Neuronal stem cell (in vitro differentiated cells): ENCODE data around the gene ABCG8.

Experiments used
- DNase-seq: peaks from one replicate; pipeline ENCODE4 v3.0.0-alpha.2; 2013; ENCODE audit warnings: low spot score
- H2AFZ ChIP-seq: one replicate; pipeline ENCODE4 v1.6.1; 2013; ENCODE audit warnings: mild to moderate bottlenecking, low read length, inconsistent platforms
- H2AK5ac ChIP-seq: 2 replicates; pipeline ENCODE4 v1.6.1; 2013; ENCODE audit warnings: low read depth, mild to moderate bottlenecking, inconsistent platforms, low read length, moderate library complexity, mixed read lengths
- H2BK120ac ChIP-seq: 2 replicates; pipeline ENCODE4 v1.6.1; 2013; ENCODE audit warnings: low read depth, mild to moderate bottlenecking, inconsistent platforms, low read length, moderate library complexity, mixed read lengths
- H2BK12ac ChIP-seq: one replicate; pipeline ENCODE4 v1.6.1; 2013; ENCODE audit warnings: low read length, inconsistent platforms
- H2BK15ac ChIP-seq: 2 replicates; pipeline ENCODE4 v1.6.1; 2013; ENCODE audit warnings: mild to moderate bottlenecking, low read length, inconsistent platforms, mixed read lengths
- H2BK5ac ChIP-seq: one replicate; pipeline ENCODE4 v1.6.1; 2013; ENCODE audit warnings: inconsistent platforms, mild to moderate bottlenecking, low read length, moderate library complexity
- H3K14ac ChIP-seq: one replicate; pipeline ENCODE4 v1.6.1; 2013; ENCODE audit warnings: low read length, inconsistent platforms
- H3K18ac ChIP-seq: 2 replicates; pipeline ENCODE4 v1.6.1; 2013; ENCODE audit warnings: low read length, inconsistent platforms
- H3K23ac ChIP-seq: 2 replicates; pipeline ENCODE4 v1.6.1; 2013; ENCODE audit warnings: low read depth, mild to moderate bottlenecking, mixed read lengths, low read length, inconsistent platforms; ENCODE audit not compliant: poor library complexity
- H3K27ac ChIP-seq: replicated peaks from 3 replicates; pipeline ENCODE4 v1.5.1; 2013; ENCODE audit warnings: low read length, inconsistent platforms
- H3K27me3 ChIP-seq, 3 experiments: 2 replicates each; pipeline ENCODE4 v1.6.1; 2013; ENCODE audit warnings: low read length in 3 of 3, mild to moderate bottlenecking in 2 of 3, inconsistent platforms in 1 of 3, low read depth in 1 of 3, mixed read lengths in 1 of 3, moderate library complexity in 1 of 3; ENCODE audit not compliant: control insufficient read depth in 3 of 3, insufficient read depth in 3 of 3
- H3K36me3 ChIP-seq, 2 donors: replicated peaks in 1 of 2; 2 replicates each; pipeline ENCODE4 v1.6.1; 2013; ENCODE audit warnings: low read length in 2 of 2; ENCODE audit not compliant: control insufficient read depth in 2 of 2, insufficient read depth in 2 of 2
- H3K4ac ChIP-seq: 2 replicates; pipeline ENCODE4 v1.6.1; 2013; ENCODE audit warnings: inconsistent platforms, mild to moderate bottlenecking, low read length, moderate library complexity
- H3K4me1 ChIP-seq, 2 donors: 1 replicate in 1 of 2; 2 replicates in 1 of 2; pipeline ENCODE4 v1.6.1; 2013; ENCODE audit warnings: low read length in 2 of 2, low read depth in 1 of 2; ENCODE audit not compliant: control insufficient read depth in 2 of 2, insufficient read depth in 1 of 2
- H3K4me2 ChIP-seq: one replicate; pipeline ENCODE4 v1.6.1; 2013; ENCODE audit warnings: mild to moderate bottlenecking, low read length, inconsistent platforms; ENCODE audit not compliant: insufficient read depth, poor library complexity, severe bottlenecking
- H3K4me3 ChIP-seq, 2 donors: 2 replicates each; pipeline ENCODE4 v1.5.1; 2013; ENCODE audit warnings: low read length in 2 of 2, mild to moderate bottlenecking in 2 of 2, inconsistent platforms in 1 of 2, moderate library complexity in 1 of 2
- H3K79me1 ChIP-seq: one replicate; pipeline ENCODE4 v1.6.1; 2013; ENCODE audit warnings: low read depth, mild to moderate bottlenecking, inconsistent platforms, low read length, moderate library complexity
- H3K9ac ChIP-seq: one replicate; pipeline ENCODE4 v1.6.1; 2013; ENCODE audit warnings: mild to moderate bottlenecking, low read depth, low read length, inconsistent platforms; ENCODE audit not compliant: poor library complexity
- H3K9me3 ChIP-seq, 2 donors: replicated peaks in 1 of 2; 2 replicates each; pipeline versions ENCODE3 to v1.6.1; 2013; ENCODE audit warnings: low read length in 2 of 2, mild to moderate bottlenecking in 2 of 2, inconsistent platforms in 1 of 2, low read depth in 1 of 2, mixed read lengths in 1 of 2, moderate library complexity in 1 of 2; ENCODE audit not compliant: control insufficient read depth in 2 of 2, insufficient read depth in 1 of 2
- H4K8ac ChIP-seq: one replicate; pipeline ENCODE4 v1.6.1; 2013; ENCODE audit warnings: low read depth, mild to moderate bottlenecking, inconsistent platforms, low read length, moderate library complexity
- H4K91ac ChIP-seq: one replicate; pipeline ENCODE4 v1.6.1; 2013; ENCODE audit warnings: low read length, low read depth, mild to moderate bottlenecking, inconsistent platforms; ENCODE audit not compliant: poor library complexity
- WGBS, 2 donors: extraction: QIAGEN DNeasy Blood & Tissue Kit; methylation state at CpG; one replicate each; pipeline ENCODE4 v1.1.7; 2013; ENCODE audit warnings: missing lambda C conversion rate in 2 of 2, mixed read lengths in 1 of 2; ENCODE audit not compliant: insufficient read length in 2 of 2, insufficient replicate concordance in 1 of 2; ENCODE audit errors: extremely low coverage in 2 of 2; 5-methylcytosine and 5-hydroxymethylcytosine counted together

The ABCG8 gene

DNA sequence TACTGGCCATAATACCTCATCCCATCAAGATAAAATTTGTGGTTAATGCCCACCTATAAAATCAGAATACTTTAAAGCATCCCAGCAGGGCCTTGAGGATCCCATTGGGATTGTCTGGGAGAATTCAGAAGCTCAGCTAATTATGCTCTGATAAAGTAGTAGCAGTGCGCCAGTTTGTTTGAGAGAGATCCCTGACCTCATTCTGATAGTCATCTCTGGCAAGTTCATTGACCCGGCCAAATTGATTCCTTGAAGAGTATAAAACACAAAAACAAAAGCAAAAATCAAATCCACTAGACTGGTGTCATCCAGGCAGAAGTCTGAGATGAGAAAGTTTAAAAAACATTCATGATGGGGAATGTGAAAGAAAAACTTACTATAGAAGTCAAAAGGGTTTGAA lies 14.3 kb upstream of the ABCG8 start:
- no peak overlapping the region for H3K4me3 ChIP-seq
- WGBS, 2 donors = no CpG with 5 or more reads among the region's 2 CpGs

DNA sequence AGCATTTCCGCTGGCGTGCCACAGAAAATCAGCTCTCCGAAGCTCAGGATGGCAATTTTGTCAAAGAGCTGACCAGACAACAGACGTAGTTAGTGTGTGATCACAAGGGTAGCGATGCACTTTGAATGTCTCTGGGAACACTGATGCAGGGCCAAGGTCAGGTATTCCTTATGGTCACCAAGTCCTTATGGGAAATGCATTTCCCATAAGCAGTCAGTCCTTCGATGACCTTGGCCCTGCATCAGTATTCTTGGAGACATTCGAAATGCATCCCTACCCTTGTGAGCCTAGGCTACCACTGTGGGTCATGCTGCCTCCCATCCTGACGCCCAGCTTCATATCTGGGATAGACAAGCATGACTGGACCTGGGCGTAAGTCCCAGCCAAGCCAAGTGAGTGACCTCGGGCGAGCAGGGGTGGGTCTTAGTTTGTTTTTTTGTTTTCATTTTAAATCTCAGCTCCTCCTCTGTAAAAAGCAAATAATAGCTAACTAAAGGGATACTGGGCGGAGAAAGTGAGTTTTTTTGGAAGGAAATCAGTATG lies 13.7 kb upstream of the ABCG8 start:
- no peaks in the 10 kb centered on the region for H3K36me3 ChIP-seq
- no peak overlapping the region for H3K4me2 ChIP-seq
- H3K9me3 ChIP-seq = no peaks in the 10 kb centered on the region
- no peak overlapping the region for H2BK15ac ChIP-seq
- no peak overlapping the region for H3K18ac ChIP-seq
- WGBS, 2 donors = no CpG with 5 or more reads among the region's 12 CpGs
- no peak overlapping the region for H3K4ac ChIP-seq
- H3K14ac ChIP-seq = no peak overlapping the region
- peaks cover 0 to 3% (median 0%) of the 10 kb centered on the region in 3 experiments for H3K27me3 ChIP-seq
- no peak for DNase-seq
- no peak overlapping the region for H2BK5ac ChIP-seq
- H2AK5ac ChIP-seq = no peak overlapping the region
- no peak overlapping the region for H4K91ac ChIP-seq
- no peak overlapping the region for H3K9ac ChIP-seq
- H3K4me1 ChIP-seq = no peaks in the 10 kb centered on the region
- H2AFZ ChIP-seq = no peak overlapping the region
- H3K27ac ChIP-seq = no peak overlapping the region
- no peak overlapping the region for H2BK12ac ChIP-seq
- H2BK120ac ChIP-seq = no peak overlapping the region
- H3K4me3 ChIP-seq = no peak overlapping the region
- no peaks in the 10 kb centered on the region for H3K79me1 ChIP-seq
- no peak overlapping the region for H3K23ac ChIP-seq
- H4K8ac ChIP-seq = no peak overlapping the region

More for the DNA sequence above, 14.3 kb upstream of the ABCG8 start:
- Histone ChIP-seq H2AFZ (no peak overlapping the region), H3K79me1 (no peaks in the 10 kb centered on the region), H2BK15ac (no peak overlapping the region), H2BK12ac (no peak overlapping the region), H3K9ac (no peak overlapping the region), H3K27ac (no peak overlapping the region), H2AK5ac (no peak overlapping the region), H3K4ac (no peak overlapping the region), H3K4me1 (no peaks in the 10 kb centered on the region), H2BK120ac (no peak overlapping the region), H3K9me3 (no peaks in the 10 kb centered on the region), H2BK5ac (no peak overlapping the region), H3K18ac (no peak overlapping the region), H4K91ac (no peak overlapping the region), H3K23ac (no peak overlapping the region), H3K36me3 (no peaks in the 10 kb centered on the region), H3K4me2 (no peak overlapping the region), H3K14ac (no peak overlapping the region), H4K8ac (no peak overlapping the region), H3K27me3 (no peaks in the 10 kb centered on the region)
- no peak for DNase-seq

DNA sequence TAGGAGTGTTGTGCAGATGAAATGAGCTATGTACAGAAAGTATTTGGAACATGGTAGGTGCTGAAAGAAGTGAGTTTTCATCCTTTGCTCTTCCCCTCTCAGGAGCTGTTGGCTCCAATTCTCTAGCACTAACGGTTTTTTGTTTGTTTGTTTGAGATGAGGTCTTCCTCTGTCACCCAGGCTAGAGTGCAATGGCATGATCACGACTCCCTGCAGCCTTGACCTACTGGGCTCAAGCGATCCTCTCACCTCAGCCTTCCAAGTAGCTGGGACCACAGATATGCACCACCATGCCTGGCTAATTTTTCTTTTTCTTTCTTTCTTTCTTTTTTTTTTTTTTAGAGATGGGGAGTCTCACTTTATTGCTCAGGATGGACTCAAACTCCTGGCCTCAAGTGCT lies 12.9 kb upstream of the ABCG8 start:
- Histone ChIP-seq H3K9ac (no peak overlapping the region), H3K9me3 (no peaks in the 10 kb centered on the region), H2BK12ac (no peak overlapping the region), H3K27me3 (peaks cover 0 to 7% (median 0%) of the 10 kb centered on the region in 3 experiments), H3K36me3 (no peaks in the 10 kb centered on the region), H3K18ac (no peak overlapping the region), H2BK15ac (no peak overlapping the region), H4K8ac (no peak overlapping the region), H3K4ac (no peak overlapping the region), H2BK120ac (no peak overlapping the region), H3K23ac (no peak overlapping the region), H3K27ac (no peak overlapping the region), H2AK5ac (no peak overlapping the region), H2AFZ (no peak overlapping the region), H3K4me3 (no peak overlapping the region), H3K4me2 (no peak overlapping the region), H3K14ac (no peak overlapping the region), H3K4me1 (no peaks in the 10 kb centered on the region), H3K79me1 (no peaks in the 10 kb centered on the region), H2BK5ac (no peak overlapping the region), H4K91ac (no peak overlapping the region)
- no CpG with 5 or more reads among the region's 3 CpGs for WGBS, 2 donors
- DNase-seq = no peak

DNA sequence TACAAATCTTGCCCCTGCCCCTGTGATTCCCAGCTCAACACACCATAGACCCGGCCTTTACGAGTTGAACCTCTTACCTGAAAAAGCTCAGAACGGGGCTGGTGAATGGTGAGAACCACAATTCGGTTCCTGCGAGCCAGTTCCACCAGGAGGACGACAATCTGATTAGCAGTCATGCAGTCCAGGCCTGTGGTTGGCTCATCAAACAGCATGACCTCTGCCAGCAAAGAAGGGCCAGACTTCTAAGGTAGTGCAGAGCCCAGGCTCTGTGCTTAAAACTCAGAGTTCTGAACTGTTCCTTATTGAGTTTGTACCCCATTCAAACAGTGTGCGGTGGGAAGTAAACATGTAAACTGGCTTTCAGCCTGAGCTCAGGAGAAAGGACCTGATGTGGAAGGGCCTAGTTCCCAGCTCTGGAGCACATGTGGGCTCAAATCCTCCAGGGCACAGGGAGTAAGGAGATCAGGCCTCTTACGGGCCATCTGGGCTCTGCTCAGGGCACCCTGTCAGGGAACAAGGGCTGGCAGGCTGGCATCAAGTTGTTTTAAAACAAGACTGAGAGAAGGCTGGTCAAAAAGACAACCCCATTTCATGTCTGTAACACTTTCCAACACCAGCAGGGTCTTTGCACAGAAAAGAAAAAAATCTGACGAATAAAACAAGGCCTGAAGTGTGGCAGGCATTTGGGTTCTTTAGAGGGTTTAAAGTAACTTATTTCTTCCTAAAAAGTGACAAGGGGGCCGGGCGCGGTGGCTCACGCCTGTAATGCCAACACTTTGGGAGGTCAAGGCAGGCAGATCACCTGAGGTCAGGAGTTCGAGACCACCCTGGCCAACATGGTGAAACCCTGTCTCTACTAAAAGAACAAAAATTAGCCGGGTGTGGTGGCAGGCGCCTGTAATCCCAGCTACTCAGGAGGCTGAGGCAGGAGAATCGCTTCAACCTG lies 12.2 kb upstream of the ABCG8 start:
- H3K27me3 ChIP-seq = peaks cover 0 to 8% (median 0%) of the 10 kb centered on the region in 3 experiments
- H2BK5ac ChIP-seq = no peak overlapping the region
- no peak overlapping the region for H3K27ac ChIP-seq
- no peak overlapping the region for H2BK120ac ChIP-seq
- no peak overlapping the region for H3K4ac ChIP-seq
- H3K18ac ChIP-seq = no peak overlapping the region
- DNase-seq = no peak
- H2AK5ac ChIP-seq = no peak overlapping the region
- H2BK15ac ChIP-seq = no peak overlapping the region
- WGBS, 2 donors = no CpG with 5 or more reads among the region's 17 CpGs
- H2AFZ ChIP-seq = no peak overlapping the region
- H3K9ac ChIP-seq = no peak overlapping the region
- H3K9me3 ChIP-seq = no peaks in the 10 kb centered on the region
- H3K4me2 ChIP-seq = no peak overlapping the region
- H3K23ac ChIP-seq = no peak overlapping the region
- no peak overlapping the region for H3K14ac ChIP-seq
- no peak overlapping the region for H2BK12ac ChIP-seq
- no peak overlapping the region for H3K4me3 ChIP-seq
- no peak overlapping the region for H4K91ac ChIP-seq
- no peaks in the 10 kb centered on the region for H3K4me1 ChIP-seq
- H4K8ac ChIP-seq = no peak overlapping the region
- H3K36me3 ChIP-seq = no peaks in the 10 kb centered on the region
- no peaks in the 10 kb centered on the region for H3K79me1 ChIP-seq
